ENCODE data around the gene TRMT44.

GRCh38 chr4:8507196-8507570 is 66.6 kb downstream of the TRMT44 start:
- TF ChIP-seq POLR2A (IDR thresholded peaks at IDR 0.05; ENCODE audit: borderline replicate concordance, extremely low read depth, insufficient read depth, insufficient read length) (no peak), CTCF (IDR thresholded peaks at IDR 0.05 in 2 of 3, conservative IDR thresholded peaks at IDR 0.05 in 1 of 3; ENCODE audit: borderline replicate concordance in 1 of 3, insufficient read depth in 1 of 3, low read depth in 2 of 3, low read length in 2 of 3) (no peak), EZH2 (IDR thresholded peaks at IDR 0.05) (no peak), SP1 (IDR thresholded peaks at IDR 0.05; ENCODE audit: low read depth) (no peak), POLR2AphosphoS5 (IDR thresholded peaks at IDR 0.05; ENCODE audit: low read depth, low read length) (no peak)
